H1 (cell line): ENCODE results near the gene PSMC4. TPM values are rescaled to one million over a fixed set of nuclear protein-coding genes. Genes with fewer than 3 reads are reported as not detected.

Experiments
- CTCF ChIA-PET: fragments of 300-600 bp; sonication (Branson Sonifier 250); formaldehyde crosslinking; loops from one replicate; lab custom pipeline; 2021; ENCODE audit not compliant: partially characterized antibody; lab: Charles Lee
- POLR2A ChIA-PET: fragments of 300-600 bp; sonication (Branson Sonifier 250); formaldehyde crosslinking; loops from one replicate; lab custom pipeline; 2021; ENCODE audit warnings: inconsistent platforms; ENCODE audit not compliant: partially characterized antibody; lab: Charles Lee
- DNase-seq, 2 experiments: peaks; one replicate each; pipeline versions ENCODE4 v3.0.0 to v3.0.0-alpha.2; 2010 to 2022; ENCODE audit warnings: low spot score in 2 of 2, low read depth in 1 of 2, mixed read lengths in 1 of 2
- FAIRE-seq: peaks from 2 replicates; lab custom pipeline; 2011; peaks lifted over from hg19 to GRCh38; lab: Jason Lieb, UNC
- H2AFZ ChIP-seq: 2 replicates; pipeline ENCODE4 v1.8.1; 2012; ENCODE audit warnings: low read length, inconsistent platforms
- H2AK5ac ChIP-seq: 2 replicates; pipeline ENCODE4 v1.6.1; 2013; ENCODE audit warnings: low read depth, low read length
- H2BK120ac ChIP-seq: replicated peaks from 2 replicates; pipeline ENCODE3; 2013; ENCODE audit warnings: low read depth, low read length, inconsistent platforms
- H2BK12ac ChIP-seq: 2 replicates; pipeline ENCODE4 v1.6.1; 2013; ENCODE audit warnings: low read depth, low read length
- H2BK15ac ChIP-seq: 2 replicates; pipeline ENCODE4 v1.6.1; 2013; ENCODE audit warnings: low read length
- H2BK20ac ChIP-seq: 2 replicates; pipeline ENCODE4 v1.6.1; 2013; ENCODE audit warnings: low read length
- H2BK5ac ChIP-seq: 2 replicates; pipeline ENCODE4 v1.6.1; 2013; ENCODE audit warnings: low read depth, low read length
- H3K14ac ChIP-seq: 2 replicates; pipeline ENCODE4 v1.6.1; 2013; ENCODE audit warnings: inconsistent platforms; ENCODE audit not compliant: insufficient read length
- H3K18ac ChIP-seq: 2 replicates; pipeline ENCODE4 v1.6.1; 2013; ENCODE audit warnings: low read length; ENCODE audit errors: extremely low read depth
- H3K23ac ChIP-seq: 2 replicates; pipeline ENCODE4 v1.6.1; 2013; ENCODE audit warnings: inconsistent platforms; ENCODE audit not compliant: insufficient read length
- H3K23me2 ChIP-seq: 2 replicates; pipeline ENCODE4 v1.6.1; 2013; ENCODE audit warnings: low read depth, low read length
- H3K27ac ChIP-seq: 2 replicates; pipeline ENCODE4 v1.6.1; 2011; ENCODE audit warnings: low read depth, low read length, inconsistent platforms
- H3K27me3 ChIP-seq, 4 experiments: replicated peaks in 1 of 4; 1 replicate in 1 of 4; 2 replicates in 3 of 4; pipeline versions ENCODE4 v1.6.1 to v1.8.1; 2011 to 2013; ENCODE audit warnings: low read length in 3 of 4, mild to moderate bottlenecking in 3 of 4, inconsistent platforms in 2 of 4, mixed read lengths in 2 of 4, moderate library complexity in 1 of 4; ENCODE audit not compliant: control insufficient read depth in 3 of 4, insufficient read depth in 3 of 4; ENCODE audit errors: extremely low read depth in 1 of 4
- H3K36me3 ChIP-seq, 4 experiments: 2 replicates each; pipeline versions ENCODE4 v1.6.1 to v1.8.1; 2011 to 2013; ENCODE audit warnings: mild to moderate bottlenecking in 4 of 4, low read length in 3 of 4, moderate library complexity in 2 of 4, control low read depth in 1 of 4, inconsistent platforms in 1 of 4; ENCODE audit not compliant: insufficient read depth in 4 of 4, control insufficient read depth in 2 of 4
- H3K4ac ChIP-seq: replicated peaks from 2 replicates; pipeline ENCODE3; 2013; ENCODE audit warnings: low read length, low read depth, mixed read lengths, inconsistent platforms; ENCODE audit not compliant: insufficient read length
- H3K4me1 ChIP-seq, 4 experiments: replicated peaks in 1 of 4; 1 replicate in 1 of 4; 2 replicates in 3 of 4; pipeline versions ENCODE4 v1.6.1 to v1.8.1; 2011 to 2013; ENCODE audit warnings: low read length in 3 of 4, inconsistent platforms in 2 of 4, mixed read lengths in 1 of 4; ENCODE audit not compliant: insufficient read depth in 4 of 4, control insufficient read depth in 3 of 4
- H3K4me2 ChIP-seq, 2 experiments: 2 replicates each; pipeline versions ENCODE4 v1.6.1 to v1.8.1; 2011 to 2013; ENCODE audit warnings: low read depth in 2 of 2, low read length in 2 of 2, control low read depth in 1 of 2, inconsistent platforms in 1 of 2, mild to moderate bottlenecking in 1 of 2; ENCODE audit not compliant: insufficient read depth in 1 of 2
- H3K4me3 ChIP-seq, 4 experiments: fragments of 200-600, 300-600 bp in 1 of 4; sonication (generic), shearing (Covaris generic), sonication (Bioruptor Twin) in 1 of 4; 2 replicates each; pipeline versions ENCODE4 v1.5.1 to v1.8.1; 2011 to 2016; ENCODE audit warnings: low read length in 4 of 4, low read depth in 3 of 4, control low read depth in 2 of 4, inconsistent platforms in 2 of 4, mild to moderate bottlenecking in 2 of 4, mixed read lengths in 1 of 4, moderate library complexity in 1 of 4; ENCODE audit not compliant: insufficient read depth in 2 of 4; ENCODE audit errors: extremely low read depth in 1 of 4
- H3K56ac ChIP-seq: replicated peaks from 2 replicates; pipeline ENCODE3; 2013; ENCODE audit warnings: low read depth, mild to moderate bottlenecking, mixed read lengths, low read length, inconsistent platforms; ENCODE audit not compliant: insufficient read length
- H3K79me1 ChIP-seq: 2 replicates; pipeline ENCODE4 v1.6.1; 2013; ENCODE audit warnings: low read depth, low read length, control low read depth
- H3K79me2 ChIP-seq, 2 experiments: 2 replicates each; pipeline versions ENCODE4 v1.6.1 to v1.8.1; 2012 to 2013; ENCODE audit warnings: low read length in 2 of 2, mild to moderate bottlenecking in 2 of 2, inconsistent platforms in 1 of 2; ENCODE audit not compliant: insufficient read depth in 2 of 2, control insufficient read depth in 1 of 2
- H3K9ac ChIP-seq, 4 experiments: replicated peaks in 1 of 4; 1 replicate in 1 of 4; 2 replicates in 3 of 4; pipeline versions ENCODE4 v1.6.1 to v1.8.1; 2011 to 2013; ENCODE audit warnings: low read depth in 3 of 4, low read length in 3 of 4, control low read depth in 2 of 4, mild to moderate bottlenecking in 2 of 4, moderate library complexity in 2 of 4, inconsistent platforms in 1 of 4; ENCODE audit errors: extremely low read depth in 1 of 4
- H3K9me3 ChIP-seq, 2 experiments: 2 replicates each; pipeline versions ENCODE4 v1.6.1 to v1.8.1; 2012 to 2013; ENCODE audit warnings: mild to moderate bottlenecking in 2 of 2, moderate library complexity in 2 of 2, control low read depth in 1 of 2, inconsistent platforms in 1 of 2, low read depth in 1 of 2, low read length in 1 of 2, mixed read lengths in 1 of 2; ENCODE audit not compliant: insufficient read depth in 2 of 2
- H4K20me1 ChIP-seq, 2 experiments: replicated peaks in 1 of 2; 2 replicates each; pipeline versions ENCODE3 to v1.8.1; 2011 to 2013; ENCODE audit warnings: inconsistent platforms in 2 of 2, low read length in 2 of 2, mild to moderate bottlenecking in 1 of 2; ENCODE audit not compliant: insufficient read depth in 2 of 2, control insufficient read depth in 1 of 2
- H4K5ac ChIP-seq: 2 replicates; pipeline ENCODE4 v1.6.1; 2013; ENCODE audit warnings: low read length, low read depth, mixed read lengths, inconsistent platforms; ENCODE audit not compliant: insufficient read length
- H4K8ac ChIP-seq: 2 replicates; pipeline ENCODE4 v1.8.0; 2013; ENCODE audit warnings: mild to moderate bottlenecking, moderate library complexity, low read length, inconsistent platforms; ENCODE audit not compliant: insufficient read depth; ENCODE audit errors: extremely low read depth
- H4K91ac ChIP-seq: replicated peaks from 2 replicates; pipeline ENCODE3; 2013; ENCODE audit warnings: low read length, mixed read lengths, inconsistent platforms; ENCODE audit not compliant: insufficient read length
- BRCA1 ChIP-seq: IDR thresholded peaks from 2 replicates; pipeline ENCODE4 v1.6.1; 2012; ENCODE audit warnings: low read depth, low read length, improper control_type of control experiment
- HDAC6 ChIP-seq: IDR thresholded peaks from one replicate; pipeline ENCODE4 v1.7.1; 2012; ENCODE audit warnings: low read depth, mild to moderate bottlenecking, inconsistent platforms, low read length, moderate library complexity
- KDM1A ChIP-seq: fragments of 200-600, 300-600 bp; sonication (generic); IDR thresholded peaks from 2 replicates; pipeline ENCODE4 v1.7.1; 2016; ENCODE audit warnings: mild to moderate bottlenecking, low read length, borderline replicate concordance
- KDM4A ChIP-seq: IDR thresholded peaks from one replicate; pipeline ENCODE4 v1.7.1; 2012; ENCODE audit warnings: low read depth, mild to moderate bottlenecking, moderate library complexity, low read length, inconsistent platforms; ENCODE audit not compliant: severe bottlenecking
- PHF8 ChIP-seq: fragments of 200-600 bp; sonication (generic); conservative IDR thresholded peaks from 2 replicates; pipeline ENCODE4 v1.7.1; 2012; ENCODE audit warnings: low read depth, mild to moderate bottlenecking, inconsistent platforms, low read length, moderate library complexity
- POLR2A ChIP-seq, 2 experiments: IDR thresholded peaks; 1 replicate in 1 of 2; 2 replicates in 1 of 2; pipeline ENCODE4 v1.6.1; 2011; ENCODE audit warnings: low read depth in 2 of 2, low read length in 2 of 2, mild to moderate bottlenecking in 2 of 2; ENCODE audit errors: control extremely low read depth in 1 of 2
- POLR2AphosphoS5 ChIP-seq: IDR thresholded peaks from 2 replicates; pipeline ENCODE4 v1.6.1; 2011; ENCODE audit warnings: low read depth, low read length
- SAP30 ChIP-seq: fragments of 300-600 bp; sonication (generic); IDR thresholded peaks from 2 replicates; pipeline ENCODE4 v1.7.1; 2012; ENCODE audit warnings: low read length, moderate library complexity, mild to moderate bottlenecking, inconsistent platforms; ENCODE audit not compliant: insufficient read depth, insufficient replicate concordance
- SIX5 ChIP-seq: IDR thresholded peaks from 2 replicates; pipeline ENCODE4 v1.6.1; 2011; ENCODE audit warnings: mild to moderate bottlenecking, low read depth, low read length
- SP1 ChIP-seq: IDR thresholded peaks from 2 replicates; pipeline ENCODE4 v1.6.1; 2011; ENCODE audit warnings: low read depth, low read length
- WGBS, 2 experiments: shearing (Covaris generic) in 1 of 2; methylation state at CpG; one replicate each; pipeline versions ENCODE4 v1.1.6 to v1.1.7; 2013 to 2015; ENCODE audit warnings: low lambda C conversion rate in 2 of 2, mixed read lengths in 2 of 2, inconsistent platforms in 1 of 2, low coverage in 1 of 2, missing lambda C conversion rate in 1 of 2; ENCODE audit not compliant: insufficient replicate concordance in 2 of 2, insufficient coverage in 1 of 2, insufficient read length in 1 of 2; ENCODE audit errors: extremely low coverage in 1 of 2, missing lambda C conversion rate in 1 of 2; 5-methylcytosine and 5-hydroxymethylcytosine counted together
- polyA plus RNA-seq, 7 experiments: library from polyadenylated mRNA; depleted of rRNA in 3 of 7; stranded (reverse) in 5 of 7; unstranded in 2 of 7; fragments of >200 nt in 5 of 7; fragments of 200-250 nt in 2 of 7; gene quantifications; 1 replicate in 5 of 7; 2 replicates in 1 of 7; 4 replicates in 1 of 7; pipeline versions ENCODE4 v1.2.1 to v1.2.3, GENCODE V29; 2011 to 2013; ENCODE audit warnings: missing spikeins in 2 of 7, mixed read lengths in 2 of 7
- total RNA-seq: library from RNA; stranded (reverse); fragmentation: NEBNext Ultra II Directional; extraction: Animal tissue kit (Norgen Biotek cat#: 25700); gene quantifications from 2 replicates; pipeline ENCODE4 v1.2.1, GENCODE V29; 2021

PSMC4 gene
- total and polyA plus RNA-seq, 2 of the 8 experiments (the other 6 are each of a cell fraction or from before 2014, with no cell fraction given) = 116 to 126 TPM

DNA sequence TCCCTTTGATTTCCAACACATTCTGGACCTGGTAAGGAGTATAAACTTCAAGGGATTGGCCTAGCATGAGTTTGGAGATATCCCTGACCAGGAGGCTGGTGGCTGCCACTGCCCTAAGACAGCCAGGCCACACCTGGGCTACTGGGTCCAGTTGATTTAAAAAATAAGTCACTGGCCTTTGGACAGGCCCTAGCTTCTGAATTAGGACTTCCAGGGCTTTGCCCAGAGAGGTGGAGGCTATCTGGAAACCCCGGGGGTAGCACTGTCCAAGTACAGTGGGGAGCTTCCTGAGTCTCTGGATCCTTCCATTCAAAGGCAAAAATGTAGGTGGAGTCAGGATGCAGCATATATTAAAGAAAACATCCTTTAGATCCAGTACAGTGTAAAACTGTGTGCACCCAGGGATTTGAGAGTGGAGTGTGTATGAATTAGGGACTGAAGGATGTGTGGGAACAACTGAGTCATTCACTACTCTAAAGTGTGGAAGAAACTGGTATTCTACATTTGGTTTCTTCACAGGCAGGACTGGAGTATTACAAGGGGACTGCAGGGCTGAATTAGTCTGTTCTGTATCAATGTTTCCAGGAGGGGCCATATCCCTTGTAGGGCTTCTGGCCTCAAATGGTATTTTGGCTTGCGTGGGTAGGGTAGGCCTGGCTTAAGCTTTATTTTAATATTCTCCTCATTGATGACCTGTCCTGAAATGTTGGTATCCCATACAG, 21.8 kb upstream of the PSMC4 start:
- Histone ChIP-seq H3K27ac (no peak overlapping the region), H2BK5ac (no peak overlapping the region), H3K79me1 (no peaks in the 10 kb centered on the region), H3K23ac (no peak overlapping the region), H4K20me1 (no peaks in the 10 kb centered on the region), H2BK20ac (no peak overlapping the region), H3K79me2 (no peaks in the 10 kb centered on the region), H3K56ac (no peak overlapping the region), H3K36me3 (no peaks in the 10 kb centered on the region), H3K4me2 (no peak overlapping the region), H3K14ac (no peak overlapping the region), H3K18ac (no peak overlapping the region), H3K4ac (no peak overlapping the region), H3K4me3 (no peak overlapping the region), H2BK12ac (no peak overlapping the region), H2BK120ac (no peak overlapping the region), H3K4me1 (no peaks in the 10 kb centered on the region), H2AFZ (no peak overlapping the region), H3K23me2 (no peaks in the 10 kb centered on the region), H3K27me3 (no peaks in the 10 kb centered on the region), H2BK15ac (no peak overlapping the region), H4K91ac (no peak overlapping the region), H4K5ac (no peak overlapping the region), H4K8ac (no peak overlapping the region), H3K9ac (no peak overlapping the region), H3K9me3 (no peaks in the 10 kb centered on the region), H2AK5ac (no peak overlapping the region)
- 94% methylated on average over 2 of the region's 2 CpGs; no CpG with 5 or more reads in 1 of the 2 experiments for WGBS, 2 experiments
- POLR2A ChIA-PET = no interaction called here
- CTCF ChIA-PET = interaction anchor here (0.6 to 1.5 kb wide), 2 partner anchors 13 to 27 kb away, joined by 3 read pairs; no protein-coding TSS in a partner anchor
- DNase-seq (no peak), FAIRE-seq (no peak)
- TF ChIP-seq POLR2A (IDR thresholded peaks at IDR 0.05; ENCODE audit: control extremely low read depth in 1 of 2, low read depth in 2 of 2, low read length in 2 of 2) (no peak), SIX5 (no peak), KDM4A (no peak), HDAC6 (no peak), KDM1A (no peak), SP1 (no peak), SAP30 (no peak), BRCA1 (no peak), PHF8 (no peak), POLR2AphosphoS5 (no peak)
